ENCODE data around the gene MAP3K20. TPM values are rescaled to one million over a fixed set of nuclear protein-coding genes. Genes with fewer than 3 reads are reported as not detected.

MAP3K20 gene
- total and polyA plus RNA-seq, 2 donors (not counting 1 experiment from before 2014, with no cell fraction given): 105 to 138 TPM

GRCh38 chr2:173087793-173088496 is 12.3 kb downstream of the MAP3K20 start:
- H3K9ac ChIP-seq (ENCODE audit: insufficient read depth, low read length): no peak overlapping the region

GRCh38 chr2:173090276-173090877 is 14.7 kb downstream of the MAP3K20 start:
- peak overlapping the region; percentile 90 for H3K4me2 ChIP-seq (ENCODE audit: extremely low read depth, insufficient read depth, low read length)
- no peaks in the 10 kb centered on the region for H4K20me1 ChIP-seq (ENCODE audit: control insufficient read depth, extremely low read depth, insufficient read depth, low read length)
- peaks cover 35% of the 10 kb centered on the region for H3K79me2 ChIP-seq (ENCODE audit: control insufficient read depth, insufficient read depth, low read length)
- no peaks in the 10 kb centered on the region for H3K27me3 ChIP-seq (ENCODE audit: control insufficient read depth, insufficient read depth, low read length)
- peak; percentile 72 to 84 for DNase-seq (ENCODE audit: low read depth in 2 of 2)
- peak overlapping the region; percentile 14 for H2AFZ ChIP-seq (ENCODE audit: low read length)
- no peaks in the 10 kb centered on the region for H3K36me3 ChIP-seq (ENCODE audit: control insufficient read depth, insufficient read depth, low read length)
- H3K9ac ChIP-seq (ENCODE audit: insufficient read depth, low read length): peak overlapping the region; percentile 47
- TF ChIP-seq EZH2 (IDR thresholded peaks at IDR 0.05; ENCODE audit: low read length, missing control alignments) (no peak), CTCF (conservative IDR thresholded peaks at IDR 0.05 in 1 of 2, IDR thresholded peaks at IDR 0.05 in 1 of 2; ENCODE audit: low read depth in 1 of 2, low read length in 2 of 2) (no peak)
- peak overlapping the region; percentile 15 to 35 (median 26) for H3K4me3 ChIP-seq (replicated peaks in 1 of 4; ENCODE audit: control extremely low read depth in 1 of 4, insufficient read depth in 1 of 4, low read depth in 3 of 4, low read length in 4 of 4)
- peak overlapping the region; percentile 81 for H3K27ac ChIP-seq (ENCODE audit: insufficient read depth, low read length)
- peaks cover 21% of the 10 kb centered on the region for H3K4me1 ChIP-seq (ENCODE audit: control insufficient read depth, extremely low read depth, insufficient read depth, low read length)
- H3K9me3 ChIP-seq (ENCODE audit: control insufficient read depth, insufficient read depth, low read depth, low read length): no peaks in the 10 kb centered on the region

More at GRCh38 chr2:173087793-173088496, 12.3 kb downstream of the MAP3K20 start:
- Histone ChIP-seq H2AFZ (ENCODE audit: low read length) (no peak overlapping the region), H3K27me3 (ENCODE audit: control insufficient read depth, insufficient read depth, low read length) (no peaks in the 10 kb centered on the region), H3K36me3 (ENCODE audit: control insufficient read depth, insufficient read depth, low read length) (no peaks in the 10 kb centered on the region), H3K4me2 (ENCODE audit: extremely low read depth, insufficient read depth, low read length) (no peak overlapping the region), H3K4me1 (ENCODE audit: control insufficient read depth, extremely low read depth, insufficient read depth, low read length) (peaks cover 21% of the 10 kb centered on the region), H3K79me2 (ENCODE audit: control insufficient read depth, insufficient read depth, low read length) (peaks cover 41% of the 10 kb centered on the region), H3K27ac (ENCODE audit: insufficient read depth, low read length) (peak overlapping the region; percentile 66), H4K20me1 (ENCODE audit: control insufficient read depth, extremely low read depth, insufficient read depth, low read length) (no peaks in the 10 kb centered on the region), H3K4me3 (replicated peaks in 1 of 4; ENCODE audit: control extremely low read depth in 1 of 4, insufficient read depth in 1 of 4, low read depth in 3 of 4, low read length in 4 of 4) (no peak overlapping the region), H3K9me3 (ENCODE audit: control insufficient read depth, insufficient read depth, low read depth, low read length) (no peaks in the 10 kb centered on the region)
- TF ChIP-seq EZH2 (IDR thresholded peaks at IDR 0.05; ENCODE audit: low read length, missing control alignments): no peak
- TF ChIP-seq CTCF (conservative IDR thresholded peaks at IDR 0.05 in 1 of 2, IDR thresholded peaks at IDR 0.05 in 1 of 2; ENCODE audit: low read depth in 1 of 2, low read length in 2 of 2): no peak
- DNase-seq (ENCODE audit: low read depth in 2 of 2): no peak

- peak overlapping the region; percentile 90 for H3K4me2 ChIP-seq (ENCODE audit: extremely low read depth, insufficient read depth, low read length)
- H4K20me1 ChIP-seq (ENCODE audit: control insufficient read depth, extremely low read depth, insufficient read depth, low read length): no peaks in the 10 kb centered on the region
- peak overlapping the region; percentile 47 for H3K9ac ChIP-seq (ENCODE audit: insufficient read depth, low read length)
- H3K27me3 ChIP-seq (ENCODE audit: control insufficient read depth, insufficient read depth, low read length): no peaks in the 10 kb centered on the region
- H2AFZ ChIP-seq (ENCODE audit: low read length): no peak overlapping the region
- DNase-seq (ENCODE audit: low read depth in 2 of 2): no peak
- H3K27ac ChIP-seq (ENCODE audit: insufficient read depth, low read length): peak overlapping the region; percentile 81
- peak overlapping the region in 3 of 4 experiments; percentile 15 to 35 (median 26) for H3K4me3 ChIP-seq (replicated peaks in 1 of 4; ENCODE audit: control extremely low read depth in 1 of 4, insufficient read depth in 1 of 4, low read depth in 3 of 4, low read length in 4 of 4)
- H3K4me1 ChIP-seq (ENCODE audit: control insufficient read depth, extremely low read depth, insufficient read depth, low read length): peaks cover 21% of the 10 kb centered on the region
- no peaks in the 10 kb centered on the region for H3K9me3 ChIP-seq (ENCODE audit: control insufficient read depth, insufficient read depth, low read depth, low read length)
- no peaks in the 10 kb centered on the region for H3K36me3 ChIP-seq (ENCODE audit: control insufficient read depth, insufficient read depth, low read length)
- TF ChIP-seq CTCF (conservative IDR thresholded peaks at IDR 0.05 in 1 of 2, IDR thresholded peaks at IDR 0.05 in 1 of 2; ENCODE audit: low read depth in 1 of 2, low read length in 2 of 2) (peak; percentile 51 to 53), EZH2 (IDR thresholded peaks at IDR 0.05; ENCODE audit: low read length, missing control alignments) (no peak)
- H3K79me2 ChIP-seq (ENCODE audit: control insufficient read depth, insufficient read depth, low read length): peaks cover 35% of the 10 kb centered on the region
Measured at GRCh38 chr2:173090973-173091660, 15.5 kb downstream of the MAP3K20 start.
